ENCODE data around the gene ABCA2.

- no peak for TF ChIP-seq POLR2A (IDR thresholded peaks at IDR 0.05)
- peak in 3 of 4 experiments; percentile 74 to 89 (median 84) for TF ChIP-seq CTCF (IDR thresholded peaks at IDR 0.05)
- no peak for TF ChIP-seq EP300 (IDR thresholded peaks at IDR 0.05)
- no peak for TF ChIP-seq POLR2AphosphoS5 (IDR thresholded peaks at IDR 0.05)
These were observed 1.3 kb upstream of the ABCA2 start for GRCh38 chr9:137029058-137029936.
